Hepatocyte (in vitro differentiated cells): ENCODE results near the gene SLC29A2. TPM values are rescaled to one million over a fixed set of nuclear protein-coding genes. Genes with fewer than 3 reads are reported as not detected.
"Not testable (repeated sequence)": the region's sequence is repeated elsewhere in the genome, so short reads cannot be mapped to it uniquely, and the experiment has no call there.

Experiments
- DNase-seq: peaks from one replicate; pipeline ENCODE4 v3.0.0-alpha.2; 2016; ENCODE audit warnings: low spot score
- H2AFZ ChIP-seq: fragments of 200-600 bp; sonication (generic); 2 replicates; pipeline ENCODE4 v1.6.0; 2016; ENCODE audit warnings: antibody characterized with exemption, mild to moderate bottlenecking
- H3K27ac ChIP-seq: fragments of 200-600 bp; sonication (generic); 2 replicates; pipeline ENCODE4 v1.5.1; 2016; ENCODE audit warnings: mild to moderate bottlenecking
- H3K27me3 ChIP-seq: fragments of 200-600 bp; sonication (generic); 2 replicates; pipeline ENCODE4 v1.6.1; 2016
- H3K36me3 ChIP-seq: fragments of 200-600 bp; sonication (generic); replicated peaks from 2 replicates; pipeline ENCODE4 v1.5.1; 2016; ENCODE audit warnings: low read depth; ENCODE audit not compliant: insufficient read depth
- H3K4me1 ChIP-seq: fragments of 200-600 bp; sonication (generic); 2 replicates; pipeline ENCODE4 v1.5.1; 2016; ENCODE audit warnings: mild to moderate bottlenecking, moderate library complexity; ENCODE audit not compliant: insufficient read depth
- H3K4me2 ChIP-seq: fragments of 200-600 bp; sonication (generic); 2 replicates; pipeline ENCODE4 v1.6.0; 2016
- H3K4me3 ChIP-seq: fragments of 200-600 bp; sonication (generic); 2 replicates; pipeline ENCODE4 v1.5.1; 2016; ENCODE audit warnings: mild to moderate bottlenecking
- H3K79me2 ChIP-seq: fragments of 200-600 bp; sonication (generic); 2 replicates; pipeline ENCODE4 v1.6.0; 2017; ENCODE audit warnings: mild to moderate bottlenecking
- H3K9me2 ChIP-seq: fragments of 200-600 bp; sonication (generic); replicated peaks from 2 replicates; pipeline ENCODE4 v1.6.0; 2017; ENCODE audit warnings: mild to moderate bottlenecking; ENCODE audit not compliant: insufficient read depth
- H3K9me3 ChIP-seq: fragments of 200-600 bp; sonication (generic); 2 replicates; pipeline ENCODE4 v1.5.1; 2016; ENCODE audit warnings: low read depth, mild to moderate bottlenecking
- H4K20me1 ChIP-seq: fragments of 200-600 bp; sonication (generic); 2 replicates; pipeline ENCODE4 v1.6.0; 2016; ENCODE audit warnings: mild to moderate bottlenecking; ENCODE audit not compliant: insufficient read depth, poor library complexity, severe bottlenecking
- EZH2 ChIP-seq: fragments of 200-600 bp; sonication (generic); IDR thresholded peaks from 2 replicates; pipeline ENCODE4 v1.6.1; 2016; ENCODE audit warnings: antibody characterized with exemption, mild to moderate bottlenecking, borderline replicate concordance
- EZH2phosphoT487 ChIP-seq: fragments of 200-600 bp; sonication (generic); IDR thresholded peaks from one replicate; pipeline ENCODE4 v1.6.1; 2018; ENCODE audit warnings: antibody characterized with exemption, mild to moderate bottlenecking, low read depth, moderate library complexity; ENCODE audit not compliant: unreplicated experiment, severe bottlenecking
- WGBS: methylation state at CpG from one replicate; pipeline ENCODE4 v1.1.6; 2016; ENCODE audit warnings: low lambda C conversion rate; ENCODE audit errors: missing lambda C conversion rate; 5-methylcytosine and 5-hydroxymethylcytosine counted together
- polyA plus RNA-seq: library from polyadenylated mRNA; unstranded; fragments of >200 nt; fragmentation: Nextera tagmentation; extraction: Ambion mirVana; gene quantifications from 2 replicates; pipeline ENCODE4 v1.2.1, GENCODE V29; 2016
- total RNA-seq: library from RNA; depleted of rRNA; stranded (reverse); fragments of >200 nt; gene quantifications from 2 replicates; pipeline ENCODE4 v1.2.3, GENCODE V29; 2014
- TF ChIP-seq, protein P1 (sequence below): fragments of 200-600 bp; sonication (generic); IDR thresholded peaks from 2 replicates; pipeline ENCODE4 v1.5.1; 2016; ENCODE audit warnings: antibody characterized with exemption, mild to moderate bottlenecking; ENCODE audit not compliant: poor library complexity

The SLC29A2 gene
- total and polyA plus RNA-seq, 2 experiments from 2014 or later: 11.3 to 20.2 TPM

DNA sequence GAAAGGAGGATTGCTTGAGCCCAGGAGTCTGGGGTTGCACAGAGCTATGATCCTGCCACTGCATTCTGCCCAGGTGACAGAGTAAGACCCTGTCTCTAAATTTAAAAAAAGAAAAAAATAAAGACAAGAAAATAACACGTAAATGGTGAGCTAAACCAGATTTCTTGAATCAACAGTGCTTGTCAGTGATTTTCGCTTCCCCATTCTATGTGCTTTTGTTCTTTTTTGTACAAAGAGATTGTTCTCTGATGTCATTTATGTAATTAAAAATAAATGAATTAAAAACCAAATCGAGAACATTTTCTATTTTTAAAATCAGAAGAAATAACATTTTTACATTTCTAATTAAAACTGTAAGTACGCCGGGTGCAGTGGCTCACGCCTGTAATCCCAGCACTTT is 19.8 kb upstream of the SLC29A2 start:
- no peaks in the 10 kb centered on the region for H4K20me1 ChIP-seq
- DNase-seq: no peak
- H3K4me3 ChIP-seq: no peak overlapping the region
- no peak overlapping the region for H3K27ac ChIP-seq
- no peaks in the 10 kb centered on the region for H3K9me2 ChIP-seq
- peaks cover 3% of the 10 kb centered on the region for H3K27me3 ChIP-seq
- no peak overlapping the region for H2AFZ ChIP-seq
- TF ChIP-seq, protein P1, sequence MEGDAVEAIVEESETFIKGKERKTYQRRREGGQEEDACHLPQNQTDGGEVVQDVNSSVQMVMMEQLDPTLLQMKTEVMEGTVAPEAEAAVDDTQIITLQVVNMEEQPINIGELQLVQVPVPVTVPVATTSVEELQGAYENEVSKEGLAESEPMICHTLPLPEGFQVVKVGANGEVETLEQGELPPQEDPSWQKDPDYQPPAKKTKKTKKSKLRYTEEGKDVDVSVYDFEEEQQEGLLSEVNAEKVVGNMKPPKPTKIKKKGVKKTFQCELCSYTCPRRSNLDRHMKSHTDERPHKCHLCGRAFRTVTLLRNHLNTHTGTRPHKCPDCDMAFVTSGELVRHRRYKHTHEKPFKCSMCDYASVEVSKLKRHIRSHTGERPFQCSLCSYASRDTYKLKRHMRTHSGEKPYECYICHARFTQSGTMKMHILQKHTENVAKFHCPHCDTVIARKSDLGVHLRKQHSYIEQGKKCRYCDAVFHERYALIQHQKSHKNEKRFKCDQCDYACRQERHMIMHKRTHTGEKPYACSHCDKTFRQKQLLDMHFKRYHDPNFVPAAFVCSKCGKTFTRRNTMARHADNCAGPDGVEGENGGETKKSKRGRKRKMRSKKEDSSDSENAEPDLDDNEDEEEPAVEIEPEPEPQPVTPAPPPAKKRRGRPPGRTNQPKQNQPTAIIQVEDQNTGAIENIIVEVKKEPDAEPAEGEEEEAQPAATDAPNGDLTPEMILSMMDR: no peak
- TF ChIP-seq EZH2: no peak
- no peak for TF ChIP-seq EZH2phosphoT487
- no peak overlapping the region for H3K4me2 ChIP-seq
- H3K4me1 ChIP-seq: no peaks in the 10 kb centered on the region
- H3K79me2 ChIP-seq: no peaks in the 10 kb centered on the region
- H3K36me3 ChIP-seq: no peaks in the 10 kb centered on the region
- 90% methylated on average over 6 of the region's 6 CpGs for WGBS
- no peaks in the 10 kb centered on the region for H3K9me3 ChIP-seq

DNA sequence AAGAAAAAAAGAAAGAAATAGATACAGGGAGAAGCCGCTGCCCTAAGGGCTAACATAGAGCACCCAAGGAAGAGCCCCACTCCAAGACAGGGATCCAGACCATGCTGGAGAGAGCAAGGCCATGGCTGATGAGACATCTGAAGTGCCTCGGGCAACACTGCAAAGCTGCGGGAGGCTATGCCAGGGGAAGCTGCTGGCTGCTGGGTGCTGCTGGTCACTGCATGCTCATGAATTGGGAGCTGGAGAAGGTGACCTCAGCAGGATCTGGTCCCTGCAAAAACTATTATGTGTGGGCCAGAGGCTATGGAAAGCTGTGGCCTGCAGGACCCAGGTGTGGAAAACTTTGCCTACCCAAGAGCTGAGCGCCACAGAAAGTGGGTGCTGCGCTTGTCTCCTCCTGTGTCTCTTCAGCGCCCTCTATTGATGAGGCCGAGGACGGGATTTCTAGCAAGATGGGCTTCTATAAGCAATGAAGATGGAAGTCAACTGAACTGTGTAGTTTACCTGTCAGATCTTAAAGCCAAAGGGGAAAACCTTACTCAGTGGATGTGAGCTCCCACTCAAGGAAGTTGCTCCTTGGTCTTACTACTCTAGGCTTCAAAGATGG is 17.3 kb upstream of the SLC29A2 start:
- no peak overlapping the region for H2AFZ ChIP-seq
- WGBS: 35% methylated on average over 8 of the region's 8 CpGs
- H3K4me2 ChIP-seq: no peak overlapping the region

DNA sequence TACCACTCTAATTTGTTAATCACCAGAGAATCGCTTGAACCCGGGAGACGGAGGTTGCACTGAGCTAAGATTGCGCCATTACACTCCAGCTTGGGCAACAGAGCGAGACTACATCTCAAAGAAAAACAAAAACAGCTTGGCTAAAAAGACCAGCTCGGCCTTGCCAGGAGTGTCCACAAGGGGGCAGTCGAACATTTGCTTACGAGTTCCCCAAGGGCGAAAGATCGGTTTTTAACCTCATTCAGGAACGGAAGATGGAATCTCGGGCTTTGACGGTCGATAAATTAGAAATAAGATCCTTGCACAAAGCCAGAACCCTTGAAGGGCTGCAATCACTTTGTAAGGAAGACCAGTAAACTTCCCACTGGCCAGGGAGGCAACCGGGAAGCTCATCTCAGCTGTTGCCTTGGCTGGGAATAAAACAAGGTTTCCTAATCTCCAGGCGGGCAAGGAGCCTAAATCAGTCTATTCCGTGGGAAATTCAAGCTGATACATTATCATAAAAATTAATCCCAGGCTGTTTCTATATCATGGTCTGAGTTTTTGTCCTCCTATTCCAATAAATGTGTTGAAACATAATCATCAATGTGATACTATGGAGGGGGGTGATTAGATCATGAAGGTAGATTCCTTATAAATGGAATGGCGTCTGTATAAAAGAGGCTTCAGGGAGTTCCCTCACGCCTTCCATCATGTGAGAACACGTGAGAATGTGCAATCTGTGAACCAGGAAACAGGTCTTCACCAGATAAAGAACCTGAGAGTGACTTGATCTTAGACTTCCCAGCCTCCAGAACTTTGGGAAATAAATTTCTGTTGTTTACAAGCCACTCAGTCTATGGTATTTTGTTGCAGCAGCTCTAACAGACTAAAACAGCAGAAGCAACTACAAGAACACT is 14.9 kb upstream of the SLC29A2 start:
- Histone ChIP-seq H3K27me3 (no peaks in the 10 kb centered on the region), H3K4me1 (no peaks in the 10 kb centered on the region), H3K36me3 (no peaks in the 10 kb centered on the region), H3K4me2 (peak overlapping the region; percentile 78), H3K79me2 (no peaks in the 10 kb centered on the region), H3K9me2 (no peaks in the 10 kb centered on the region), H3K27ac (no peak overlapping the region), H2AFZ (peak overlapping the region; percentile 65), H3K9me3 (no peaks in the 10 kb centered on the region), H3K4me3 (no peak overlapping the region), H4K20me1 (no peaks in the 10 kb centered on the region)
- WGBS: 14% methylated on average over 20 of the region's 20 CpGs
- DNase-seq: peak; percentile 91
- TF ChIP-seq EZH2phosphoT487 (no peak), EZH2 (no peak)
- TF ChIP-seq, protein P1: peak; percentile 99

More for the DNA sequence above, 17.3 kb upstream of the SLC29A2 start:
- DNase-seq: peak; percentile 83
- TF ChIP-seq EZH2phosphoT487: no peak
- TF ChIP-seq, protein P1: peak; percentile 55
- no peak for TF ChIP-seq EZH2
- H3K27ac ChIP-seq: no peak overlapping the region
- H3K4me3 ChIP-seq: no peak overlapping the region
- no peaks in the 10 kb centered on the region for H3K27me3 ChIP-seq
- no peaks in the 10 kb centered on the region for H3K9me2 ChIP-seq
- H3K9me3 ChIP-seq: no peaks in the 10 kb centered on the region
- no peaks in the 10 kb centered on the region for H4K20me1 ChIP-seq
- no peaks in the 10 kb centered on the region for H3K4me1 ChIP-seq
- no peaks in the 10 kb centered on the region for H3K36me3 ChIP-seq
- no peaks in the 10 kb centered on the region for H3K79me2 ChIP-seq

DNA sequence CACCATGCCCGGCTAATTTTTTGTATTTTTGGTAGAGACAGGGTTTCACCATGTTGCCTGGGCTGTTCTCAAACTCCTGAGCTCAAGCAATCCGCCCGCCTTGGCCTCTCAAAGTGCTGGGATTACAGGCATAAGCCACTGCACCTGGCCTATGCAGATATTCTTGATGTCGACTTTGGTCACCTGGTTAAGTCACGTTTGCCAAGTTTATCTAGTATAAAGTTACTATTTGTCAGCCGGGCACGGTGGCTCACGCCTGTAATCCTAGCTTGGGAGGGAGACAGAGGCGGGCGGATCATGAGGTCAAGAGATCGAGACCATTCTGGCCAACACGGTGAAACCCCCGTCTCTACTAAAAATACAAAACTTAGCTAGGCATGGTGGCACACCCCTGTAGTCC is 12.8 kb upstream of the SLC29A2 start:
- not testable (repeated sequence) for H3K27ac ChIP-seq, DNase-seq, H3K9me3 ChIP-seq, H3K4me3 ChIP-seq, H2AFZ ChIP-seq, H3K36me3 ChIP-seq, H3K79me2 ChIP-seq, H3K9me2 ChIP-seq, H3K4me1 ChIP-seq, H3K4me2 ChIP-seq, H4K20me1 ChIP-seq, H3K27me3 ChIP-seq
- WGBS: 87% methylated on average over 13 of the region's 13 CpGs

DNA sequence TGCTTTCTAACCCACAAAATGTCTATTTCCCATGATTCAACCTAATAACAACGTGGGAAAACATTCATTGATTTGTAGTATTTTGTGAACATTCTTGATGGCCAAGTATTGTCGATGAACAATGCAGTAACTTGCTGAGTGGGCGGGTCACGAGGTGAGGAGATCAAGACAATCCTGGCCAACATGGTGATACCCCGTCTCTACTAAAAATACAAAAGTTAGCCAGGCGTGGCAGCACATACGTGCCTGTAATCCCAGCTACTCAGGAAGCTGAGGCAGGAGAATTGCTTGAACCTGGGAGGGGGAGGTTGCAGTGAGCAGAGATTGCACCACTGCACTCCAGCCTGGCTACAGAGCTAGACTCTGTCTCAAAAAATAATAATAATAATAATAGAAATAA is 8.7 kb upstream of the SLC29A2 start:
- not testable (repeated sequence) for H3K4me3 ChIP-seq, H3K36me3 ChIP-seq, DNase-seq, H3K27ac ChIP-seq, H3K79me2 ChIP-seq, H2AFZ ChIP-seq, H3K9me2 ChIP-seq, H4K20me1 ChIP-seq, H3K4me2 ChIP-seq, H3K27me3 ChIP-seq, H3K4me1 ChIP-seq, H3K9me3 ChIP-seq
- 33% methylated on average over 7 of the region's 7 CpGs for WGBS
